GM23338 (cell line): Measurements from ENCODE around the gene SND1.

Source experiments
- CREB1 ChIP-seq: fragments of 250-450 bp; sonication (Bioruptor Pico); IDR thresholded peaks from 2 replicates; pipeline ENCODE4 v1.5.0; 2020; ENCODE audit warnings: low read depth, mild to moderate bottlenecking, moderate library complexity
- CTCF ChIP-seq, 2 experiments: fragments of 200-600 bp in 1 of 2; sonication (generic) in 1 of 2; conservative IDR thresholded peaks; 2 replicates each; pipeline versions ENCODE4 v1.5.1 to v1.6.1; 2016 to 2017; ENCODE audit warnings: antibody characterized with exemption in 2 of 2, low read depth in 2 of 2, mild to moderate bottlenecking in 2 of 2, moderate library complexity in 1 of 2
- EZH2 ChIP-seq: fragments of 200-600 bp; sonication (generic); IDR thresholded peaks from one replicate; pipeline ENCODE4 v1.8.0; 2017; ENCODE audit warnings: antibody characterized with exemption, mild to moderate bottlenecking, low read depth; ENCODE audit not compliant: unreplicated experiment
- EZH2phosphoT487 ChIP-seq: fragments of 200-600 bp; sonication (generic); IDR thresholded peaks from one replicate; pipeline ENCODE4 v1.8.1; 2018; ENCODE audit warnings: antibody characterized with exemption; ENCODE audit not compliant: unreplicated experiment
- JUNB ChIP-seq: IDR thresholded peaks from one replicate; pipeline ENCODE4 v1.6.1; 2016; ENCODE audit warnings: antibody characterized with exemption; ENCODE audit not compliant: unreplicated experiment
- POLR2AphosphoS5 ChIP-seq: IDR thresholded peaks from 2 replicates; pipeline ENCODE4 v1.6.1; 2016; ENCODE audit warnings: antibody characterized with exemption, low read depth
- REST ChIP-seq: IDR thresholded peaks from one replicate; pipeline ENCODE4 v1.6.1; 2018; ENCODE audit warnings: antibody characterized with exemption; ENCODE audit not compliant: unreplicated experiment
- ZNF114 ChIP-seq: fragments of 250-450 bp; sonication (Bioruptor Pico); IDR thresholded peaks from 2 replicates; pipeline ENCODE4 v1.5.0; 2020; ENCODE audit warnings: mild to moderate bottlenecking, moderate library complexity
- ZNF331 ChIP-seq: fragments of 250-450 bp; sonication (Bioruptor Pico); IDR thresholded peaks from 2 replicates; pipeline ENCODE4 v1.5.0; 2020; ENCODE audit warnings: low read depth, mild to moderate bottlenecking, moderate library complexity
- TF ChIP-seq, protein P1 (sequence below): IDR thresholded peaks from 2 replicates; pipeline ENCODE4 v1.6.1; 2016; ENCODE audit warnings: antibody characterized with exemption

DNA sequence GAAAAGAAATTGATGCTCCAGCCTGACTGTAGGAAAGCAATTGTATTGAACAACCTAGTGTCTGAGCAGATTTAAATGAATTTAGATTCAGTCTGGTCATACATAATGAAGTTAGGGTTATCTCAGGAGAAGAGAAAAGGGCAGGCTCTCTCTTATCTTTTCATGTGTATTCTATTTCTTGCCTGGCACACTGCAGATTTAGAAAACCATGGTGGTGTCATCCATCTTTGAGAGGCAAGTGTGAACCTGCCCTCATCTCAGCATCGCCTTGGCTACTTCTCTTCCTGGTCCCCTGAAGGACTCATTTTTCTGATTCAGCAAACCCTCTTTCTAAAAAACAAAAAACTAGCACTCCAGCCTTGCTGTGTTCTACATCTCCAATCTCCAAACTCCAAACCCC is 241.6 kb downstream of the SND1 start:
- no peak for TF ChIP-seq CTCF (conservative IDR thresholded peaks at IDR 0.05; ENCODE audit: low read depth in 2 of 2)
- no peak for TF ChIP-seq JUNB
- TF ChIP-seq EZH2 = no peak
- no peak for TF ChIP-seq REST
- TF ChIP-seq EZH2phosphoT487 = no peak
- no peak for TF ChIP-seq CREB1 (CRISPR knock-in tag)
- no peak for TF ChIP-seq POLR2AphosphoS5
- no peak for TF ChIP-seq ZNF114 (CRISPR knock-in tag)
- TF ChIP-seq, protein P1, sequence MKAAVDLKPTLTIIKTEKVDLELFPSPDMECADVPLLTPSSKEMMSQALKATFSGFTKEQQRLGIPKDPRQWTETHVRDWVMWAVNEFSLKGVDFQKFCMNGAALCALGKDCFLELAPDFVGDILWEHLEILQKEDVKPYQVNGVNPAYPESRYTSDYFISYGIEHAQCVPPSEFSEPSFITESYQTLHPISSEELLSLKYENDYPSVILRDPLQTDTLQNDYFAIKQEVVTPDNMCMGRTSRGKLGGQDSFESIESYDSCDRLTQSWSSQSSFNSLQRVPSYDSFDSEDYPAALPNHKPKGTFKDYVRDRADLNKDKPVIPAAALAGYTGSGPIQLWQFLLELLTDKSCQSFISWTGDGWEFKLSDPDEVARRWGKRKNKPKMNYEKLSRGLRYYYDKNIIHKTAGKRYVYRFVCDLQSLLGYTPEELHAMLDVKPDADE = no peak
- TF ChIP-seq ZNF331 (CRISPR knock-in tag) = no peak
